Activated naive CD4-positive, alpha-beta T cell treated with anti-CD3 and anti-CD28 coated beads, Interleukin-2, amount 10 ng/mL, durations not matched to agents 7 days and 5 days (primary cell): ENCODE data around the gene WDR7.

Experiments used
- CTCF ChIA-PET: fragments of 350-600 bp; sonication (Branson Sonifier 250); formaldehyde crosslinking; loops from one replicate; lab custom pipeline; 2021; ENCODE audit warnings: antibody characterized with exemption; lab: Charles Lee
- DNase-seq: peaks from one replicate; pipeline ENCODE4 v3.0.0-alpha.2; 2020
- H3K27ac Mint-ChIP-seq: one replicate; pipeline ENCODE4 v1.8.0; 2021; ENCODE audit warnings: mild to moderate bottlenecking, moderate library complexity, mixed read lengths
- H3K27me3 Mint-ChIP-seq: one replicate; pipeline ENCODE4 v1.8.0; 2021; ENCODE audit warnings: mild to moderate bottlenecking, mixed read lengths
- H3K36me3 Mint-ChIP-seq: one replicate; pipeline ENCODE4 v1.8.0; 2021; ENCODE audit warnings: mixed read lengths
- H3K4me1 Mint-ChIP-seq: one replicate; pipeline ENCODE4 v1.8.0; 2021; ENCODE audit warnings: mixed read lengths
- H3K4me3 Mint-ChIP-seq: one replicate; pipeline ENCODE4 v1.8.0; 2021; ENCODE audit warnings: mild to moderate bottlenecking, moderate library complexity, mixed read lengths
- H3K9me3 Mint-ChIP-seq: one replicate; pipeline ENCODE4 v1.8.0; 2021; ENCODE audit warnings: mixed read lengths

Gene WDR7

GRCh38 chr18:56907771-56908170 lies 256.6 kb downstream of the WDR7 start:
- H3K27ac Mint-ChIP-seq, result no peak overlapping the region
- CTCF ChIA-PET, result no interaction called here
- H3K36me3 Mint-ChIP-seq, result peaks cover 2% of the 10 kb centered on the region
- H3K4me3 Mint-ChIP-seq, result no peak overlapping the region
- no peaks in the 10 kb centered on the region for H3K4me1 Mint-ChIP-seq
- no peaks in the 10 kb centered on the region for H3K9me3 Mint-ChIP-seq
- no peak for DNase-seq
- H3K27me3 Mint-ChIP-seq, result no peaks in the 10 kb centered on the region

GRCh38 chr18:56910237-56910636 lies 259.1 kb downstream of the WDR7 start:
- Mint-ChIP-seq H3K4me3 (no peak overlapping the region), H3K4me1 (no peaks in the 10 kb centered on the region), H3K27me3 (no peaks in the 10 kb centered on the region), H3K9me3 (no peaks in the 10 kb centered on the region), H3K36me3 (peaks cover 2% of the 10 kb centered on the region), H3K27ac (no peak overlapping the region)
- CTCF ChIA-PET, result no interaction called here
- no peak for DNase-seq

- Mint-ChIP-seq H3K4me1 (no peaks in the 10 kb centered on the region), H3K27ac (no peak overlapping the region), H3K4me3 (no peak overlapping the region), H3K9me3 (no peaks in the 10 kb centered on the region), H3K27me3 (no peaks in the 10 kb centered on the region), H3K36me3 (peaks cover 2% of the 10 kb centered on the region)
- DNase-seq, result no peak
- CTCF ChIA-PET, result no interaction called here
These were observed 259.8 kb downstream of the WDR7 start for GRCh38 chr18:56910967-56911366.

- no peaks in the 10 kb centered on the region for H3K9me3 Mint-ChIP-seq
- H3K27ac Mint-ChIP-seq, result no peak overlapping the region
- CTCF ChIA-PET, result no interaction called here
- H3K27me3 Mint-ChIP-seq, result no peaks in the 10 kb centered on the region
- peaks cover 1% of the 10 kb centered on the region for H3K36me3 Mint-ChIP-seq
- H3K4me1 Mint-ChIP-seq, result no peaks in the 10 kb centered on the region
- H3K4me3 Mint-ChIP-seq, result no peak overlapping the region
- DNase-seq, result no peak
These were observed 262.8 kb downstream of the WDR7 start for GRCh38 chr18:56913941-56914340.

GRCh38 chr18:56919190-56919589 lies 268.0 kb downstream of the WDR7 start:
- Mint-ChIP-seq H3K27me3 (no peaks in the 10 kb centered on the region), H3K4me1 (peaks cover 8% of the 10 kb centered on the region), H3K36me3 (peaks cover 3% of the 10 kb centered on the region), H3K4me3 (no peak overlapping the region), H3K9me3 (no peaks in the 10 kb centered on the region), H3K27ac (no peak overlapping the region)
- CTCF ChIA-PET, result no interaction called here
- DNase-seq, result no peak

- peaks cover 8% of the 10 kb centered on the region for H3K36me3 Mint-ChIP-seq
- H3K4me1 Mint-ChIP-seq, result peaks cover 8% of the 10 kb centered on the region
- H3K27me3 Mint-ChIP-seq, result no peaks in the 10 kb centered on the region
- H3K9me3 Mint-ChIP-seq, result no peaks in the 10 kb centered on the region
- no peak for DNase-seq
- no peak overlapping the region for H3K27ac Mint-ChIP-seq
- CTCF ChIA-PET, result interaction anchor here (0.5 kb wide), 1 partner anchor 332 kb away, joined by 3 read pairs; no protein-coding TSS in a partner anchor
- H3K4me3 Mint-ChIP-seq, result no peak overlapping the region
These were observed 270.8 kb downstream of the WDR7 start for GRCh38 chr18:56921896-56922480.

GRCh38 chr18:56926734-56927133 lies 275.6 kb downstream of the WDR7 start:
- Mint-ChIP-seq H3K4me1 (peaks cover 4% of the 10 kb centered on the region), H3K4me3 (no peak overlapping the region), H3K27me3 (no peaks in the 10 kb centered on the region), H3K27ac (no peak overlapping the region), H3K36me3 (peaks cover 4% of the 10 kb centered on the region), H3K9me3 (no peaks in the 10 kb centered on the region)
- CTCF ChIA-PET, result no interaction called here
- DNase-seq, result no peak

GRCh38 chr18:56927786-56928185 lies 276.6 kb downstream of the WDR7 start:
- no peak for DNase-seq
- no peaks in the 10 kb centered on the region for H3K27me3 Mint-ChIP-seq
- H3K4me1 Mint-ChIP-seq, result no peaks in the 10 kb centered on the region
- H3K9me3 Mint-ChIP-seq, result no peaks in the 10 kb centered on the region
- no peak overlapping the region for H3K4me3 Mint-ChIP-seq
- H3K27ac Mint-ChIP-seq, result no peak overlapping the region
- CTCF ChIA-PET, result no interaction called here
- peaks cover 4% of the 10 kb centered on the region for H3K36me3 Mint-ChIP-seq

GRCh38 chr18:56929886-56930285 lies 278.7 kb downstream of the WDR7 start:
- Mint-ChIP-seq H3K27me3 (no peaks in the 10 kb centered on the region), H3K4me3 (no peak overlapping the region), H3K36me3 (peaks cover 4% of the 10 kb centered on the region), H3K9me3 (no peaks in the 10 kb centered on the region), H3K27ac (no peak overlapping the region), H3K4me1 (no peaks in the 10 kb centered on the region)
- no peak for DNase-seq
- CTCF ChIA-PET, result no interaction called here

GRCh38 chr18:56933472-56933871 lies 282.3 kb downstream of the WDR7 start:
- H3K4me1 Mint-ChIP-seq, result no peaks in the 10 kb centered on the region
- H3K9me3 Mint-ChIP-seq, result no peaks in the 10 kb centered on the region
- CTCF ChIA-PET, result no interaction called here
- H3K36me3 Mint-ChIP-seq, result peaks cover 14% of the 10 kb centered on the region
- DNase-seq, result no peak
- H3K27ac Mint-ChIP-seq, result no peak overlapping the region
- no peaks in the 10 kb centered on the region for H3K27me3 Mint-ChIP-seq
- no peak overlapping the region for H3K4me3 Mint-ChIP-seq

- CTCF ChIA-PET, result no interaction called here
These were observed 283.0 kb downstream of the WDR7 start for GRCh38 chr18:56934131-56934530.

GRCh38 chr18:56934906-56935305 lies 283.7 kb downstream of the WDR7 start:
- Mint-ChIP-seq H3K27ac (no peak overlapping the region), H3K4me3 (no peak overlapping the region), H3K36me3 (peaks cover 14% of the 10 kb centered on the region), H3K4me1 (no peaks in the 10 kb centered on the region), H3K27me3 (no peaks in the 10 kb centered on the region), H3K9me3 (no peaks in the 10 kb centered on the region)
- DNase-seq, result no peak
- CTCF ChIA-PET, result no interaction called here

More at GRCh38 chr18:56934131-56934530, 283.0 kb downstream of the WDR7 start:
- H3K27me3 Mint-ChIP-seq, result no peaks in the 10 kb centered on the region
- no peaks in the 10 kb centered on the region for H3K4me1 Mint-ChIP-seq
- H3K27ac Mint-ChIP-seq, result no peak overlapping the region
- DNase-seq, result no peak
- H3K36me3 Mint-ChIP-seq, result peaks cover 14% of the 10 kb centered on the region
- H3K4me3 Mint-ChIP-seq, result no peak overlapping the region
- no peaks in the 10 kb centered on the region for H3K9me3 Mint-ChIP-seq

- CTCF ChIA-PET, result no interaction called here
- H3K36me3 Mint-ChIP-seq, result peaks cover 14% of the 10 kb centered on the region
- no peak overlapping the region for H3K4me3 Mint-ChIP-seq
These were observed 284.4 kb downstream of the WDR7 start for GRCh38 chr18:56935434-56936040.

GRCh38 chr18:56936457-56936856 lies 285.3 kb downstream of the WDR7 start:
- no peaks in the 10 kb centered on the region for H3K27me3 Mint-ChIP-seq
- no peak overlapping the region for H3K27ac Mint-ChIP-seq

More at GRCh38 chr18:56935434-56936040, 284.4 kb downstream of the WDR7 start:
- no peaks in the 10 kb centered on the region for H3K27me3 Mint-ChIP-seq
- no peaks in the 10 kb centered on the region for H3K4me1 Mint-ChIP-seq
- H3K27ac Mint-ChIP-seq, result no peak overlapping the region
- no peaks in the 10 kb centered on the region for H3K9me3 Mint-ChIP-seq
- no peak for DNase-seq

GRCh38 chr18:56937874-56938430 lies 286.8 kb downstream of the WDR7 start:
- no peak for DNase-seq
- H3K36me3 Mint-ChIP-seq, result peaks cover 14% of the 10 kb centered on the region
- CTCF ChIA-PET, result no interaction called here

More at GRCh38 chr18:56936457-56936856, 285.3 kb downstream of the WDR7 start:
- no peaks in the 10 kb centered on the region for H3K9me3 Mint-ChIP-seq
- H3K4me1 Mint-ChIP-seq, result no peaks in the 10 kb centered on the region
- H3K36me3 Mint-ChIP-seq, result peaks cover 14% of the 10 kb centered on the region
- no peak overlapping the region for H3K4me3 Mint-ChIP-seq
- no peak for DNase-seq
- CTCF ChIA-PET, result no interaction called here

More at GRCh38 chr18:56937874-56938430, 286.8 kb downstream of the WDR7 start:
- H3K4me3 Mint-ChIP-seq, result no peak overlapping the region
- H3K9me3 Mint-ChIP-seq, result no peaks in the 10 kb centered on the region
- H3K27ac Mint-ChIP-seq, result no peak overlapping the region
- H3K27me3 Mint-ChIP-seq, result no peaks in the 10 kb centered on the region
- H3K4me1 Mint-ChIP-seq, result no peaks in the 10 kb centered on the region
